Liver (tissue), 9 donors: ENCODE measurements around the gene SAFB. TPM values are rescaled to one million over a fixed set of nuclear protein-coding genes. Genes with fewer than 3 reads are reported as not detected.

ENCODE experiments used
- DNase-seq: peaks from one replicate; pipeline ENCODE4 v3.0.0-alpha.2; 2017; ENCODE audit warnings: low spot score
- H3K27ac ChIP-seq, 2 donors: one replicate each; pipeline ENCODE4 v1.7.0; 2013; ENCODE audit warnings: inconsistent platforms in 2 of 2, low read length in 2 of 2, control low read depth in 1 of 2, low read depth in 1 of 2, mild to moderate bottlenecking in 1 of 2
- H3K27me3 ChIP-seq, 4 donors: one replicate each; pipeline versions ENCODE4 v1.6.1 to v1.7.0; 2013; ENCODE audit warnings: low read length in 3 of 4, inconsistent platforms in 1 of 4, mild to moderate bottlenecking in 1 of 4, moderate library complexity in 1 of 4; ENCODE audit not compliant: control insufficient read depth in 4 of 4, insufficient read depth in 4 of 4
- H3K36me3 ChIP-seq, 4 donors: one replicate each; pipeline versions ENCODE4 v1.6.1 to v1.7.0; 2013; ENCODE audit warnings: low read length in 3 of 4, mild to moderate bottlenecking in 3 of 4, low read depth in 1 of 4, moderate library complexity in 1 of 4; ENCODE audit not compliant: control insufficient read depth in 4 of 4, insufficient read depth in 3 of 4
- H3K4me1 ChIP-seq, 4 donors: one replicate each; pipeline versions ENCODE4 v1.6.1 to v1.7.0; 2013; ENCODE audit warnings: low read length in 3 of 4, mild to moderate bottlenecking in 3 of 4, moderate library complexity in 1 of 4; ENCODE audit not compliant: control insufficient read depth in 4 of 4, insufficient read depth in 4 of 4
- H3K4me3 ChIP-seq, 3 donors: one replicate each; pipeline versions ENCODE4 v1.6.1 to v1.7.0; 2013; ENCODE audit warnings: low read length in 3 of 3, control low read depth in 1 of 3, low read depth in 1 of 3, mild to moderate bottlenecking in 1 of 3
- H3K9ac ChIP-seq, 2 donors: one replicate each; pipeline ENCODE4 v1.7.0; 2013; ENCODE audit warnings: low read length in 2 of 2, mild to moderate bottlenecking in 2 of 2, moderate library complexity in 2 of 2, control low read depth in 1 of 2, low read depth in 1 of 2
- H3K9me3 ChIP-seq, 4 donors: one replicate each; pipeline versions ENCODE4 v1.6.1 to v1.7.0; 2013; ENCODE audit warnings: low read length in 3 of 4; ENCODE audit not compliant: control insufficient read depth in 4 of 4
- EGR1 ChIP-seq, 2 donors: IDR thresholded peaks; 2 replicates each; pipeline ENCODE4 v1.6.1; 2016 to 2018; ENCODE audit warnings: antibody characterized with exemption in 2 of 2, low read depth in 2 of 2
- FOXA1 ChIP-seq: IDR thresholded peaks from 2 replicates; pipeline ENCODE4 v1.6.1; 2016; ENCODE audit warnings: antibody characterized with exemption
- FOXA2 ChIP-seq: IDR thresholded peaks from 2 replicates; pipeline ENCODE4 v1.6.1; 2016; ENCODE audit warnings: antibody characterized with exemption
- GABPA ChIP-seq, 2 donors: IDR thresholded peaks in 1 of 2; conservative IDR thresholded peaks in 1 of 2; 2 replicates each; pipeline ENCODE4 v1.6.1; 2016; ENCODE audit warnings: antibody characterized with exemption in 2 of 2, mild to moderate bottlenecking in 1 of 2, moderate library complexity in 1 of 2
- HNF4A ChIP-seq, 2 donors: conservative IDR thresholded peaks; 2 replicates each; pipeline ENCODE4 v1.6.1; 2016; ENCODE audit warnings: antibody characterized with exemption in 2 of 2, mild to moderate bottlenecking in 2 of 2
- HNF4G ChIP-seq: IDR thresholded peaks from 2 replicates; pipeline ENCODE4 v1.6.1; 2016; ENCODE audit warnings: antibody characterized with exemption
- JUND ChIP-seq, 2 donors: IDR thresholded peaks; 2 replicates each; pipeline ENCODE4 v1.6.1; 2016; ENCODE audit warnings: antibody characterized with exemption in 2 of 2
- SP1 ChIP-seq: IDR thresholded peaks from 2 replicates; pipeline ENCODE4 v1.6.1; 2018; ENCODE audit warnings: antibody characterized with exemption, mild to moderate bottlenecking
- YY1 ChIP-seq: IDR thresholded peaks from 2 replicates; pipeline ENCODE4 v1.6.1; 2016; ENCODE audit warnings: antibody characterized with exemption, mild to moderate bottlenecking
- WGBS: extraction: QIAGEN DNeasy Blood & Tissue Kit; methylation state at CpG from one replicate; pipeline ENCODE4 v1.1.7; 2013; 5-methylcytosine and 5-hydroxymethylcytosine counted together
- polyA plus RNA-seq, 2 donors: library from polyadenylated mRNA; stranded (reverse) in 1 of 2; unstranded in 1 of 2; fragments of 200-250 nt in 1 of 2; fragments of >200 nt in 1 of 2; fragmentation: Nextera tagmentation in 1 of 2; extraction: Ambion mirVana in 1 of 2; gene quantifications; one replicate each; pipeline versions ENCODE4 v1.2.1 to v1.2.3, GENCODE V29; 2013 to 2015
- total RNA-seq, 2 donors: library from RNA; depleted of rRNA; stranded (reverse); fragments of >200 nt; gene quantifications; one replicate each; pipeline ENCODE4 v1.2.3, GENCODE V29; 2014
- TF ChIP-seq, protein P1 (sequence below): IDR thresholded peaks from 2 replicates; pipeline ENCODE4 v1.6.1; 2016; ENCODE audit warnings: antibody characterized with exemption
- TF ChIP-seq, protein P2 (sequence below): fragments of 150-350 bp; IDR thresholded peaks from 2 replicates; pipeline ENCODE4 v1.5.1; 2017; ENCODE audit warnings: improper control_type of control experiment, low read depth, low read length; ENCODE audit not compliant: missing input control
- TF ChIP-seq, protein P3 (sequence below): IDR thresholded peaks from 2 replicates; pipeline ENCODE4 v1.6.1; 2016; ENCODE audit warnings: antibody characterized with exemption
- TF ChIP-seq, protein P4 (sequence below): IDR thresholded peaks from 2 replicates; pipeline ENCODE4 v1.6.1; 2016; ENCODE audit warnings: antibody characterized with exemption, mild to moderate bottlenecking
- donor health status: healthy.
- donor health status: healthy.
- donor health status: healthy.
- donor health status: healthy.
- donor health status: healthy.

The SAFB gene
- total and polyA plus RNA-seq, 4 donors, result 16.5 to 65.0 (median 38.5) TPM

DNA sequence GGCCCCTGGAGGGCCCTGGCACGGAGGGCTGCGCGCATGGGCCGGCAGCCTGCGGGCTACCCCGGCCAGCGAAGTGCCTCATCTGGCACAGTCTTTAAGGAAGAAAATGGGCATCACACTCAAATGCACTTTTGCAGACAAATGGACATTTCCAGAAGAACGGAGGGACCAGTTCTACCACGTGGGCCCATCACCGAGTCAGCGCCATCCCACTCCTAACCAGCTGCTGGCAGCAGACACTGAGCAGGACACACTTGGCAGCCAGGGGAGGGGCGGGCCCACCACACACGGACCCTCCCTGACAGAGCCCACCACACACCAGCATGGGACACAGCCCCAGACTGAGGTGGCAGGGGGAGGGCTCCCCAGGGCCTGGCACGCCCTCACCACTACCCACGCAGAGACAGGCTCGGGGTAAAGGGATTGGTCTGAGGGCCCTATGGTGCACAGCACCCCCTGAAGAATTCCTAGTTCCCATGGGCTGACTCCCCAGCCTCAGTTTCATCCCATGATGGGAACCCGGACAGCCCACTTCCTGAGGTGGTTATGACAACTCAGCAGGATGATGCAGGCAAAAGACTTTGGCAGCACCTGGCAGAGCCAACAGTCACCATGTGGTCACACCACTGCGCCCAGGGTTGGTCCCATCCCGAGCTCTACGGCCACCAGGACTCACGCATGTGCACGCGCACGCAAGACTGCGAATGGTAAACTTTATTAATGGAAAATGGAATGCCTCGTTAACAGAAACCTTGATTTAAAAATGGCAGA is 36.4 kb upstream of the SAFB start:
- Histone ChIP-seq H3K4me3 (no peak overlapping the region), H3K9ac (no peak overlapping the region), H3K4me1 (peaks cover 0 to 2% (median 0%) of the 10 kb centered on the region in 4 donors), H3K9me3 (no peaks in the 10 kb centered on the region), H3K36me3 (peaks cover 11 to 52% (median 33%) of the 10 kb centered on the region in 4 donors), H3K27me3 (no peaks in the 10 kb centered on the region), H3K27ac (no peak overlapping the region)
- TF ChIP-seq HNF4A (conservative IDR thresholded peaks at IDR 0.05) (no peak), JUND (IDR thresholded peaks at IDR 0.05) (no peak), GABPA (IDR thresholded peaks at IDR 0.05 in 1 of 2, conservative IDR thresholded peaks at IDR 0.05 in 1 of 2) (no peak), SP1 (no peak), FOXA2 (no peak)
- TF ChIP-seq, protein P1, sequence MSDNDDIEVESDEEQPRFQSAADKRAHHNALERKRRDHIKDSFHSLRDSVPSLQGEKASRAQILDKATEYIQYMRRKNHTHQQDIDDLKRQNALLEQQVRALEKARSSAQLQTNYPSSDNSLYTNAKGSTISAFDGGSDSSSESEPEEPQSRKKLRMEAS, result no peak
- no peak for DNase-seq
- 90% methylated on average over 26 of the region's 26 CpGs for WGBS

DNA sequence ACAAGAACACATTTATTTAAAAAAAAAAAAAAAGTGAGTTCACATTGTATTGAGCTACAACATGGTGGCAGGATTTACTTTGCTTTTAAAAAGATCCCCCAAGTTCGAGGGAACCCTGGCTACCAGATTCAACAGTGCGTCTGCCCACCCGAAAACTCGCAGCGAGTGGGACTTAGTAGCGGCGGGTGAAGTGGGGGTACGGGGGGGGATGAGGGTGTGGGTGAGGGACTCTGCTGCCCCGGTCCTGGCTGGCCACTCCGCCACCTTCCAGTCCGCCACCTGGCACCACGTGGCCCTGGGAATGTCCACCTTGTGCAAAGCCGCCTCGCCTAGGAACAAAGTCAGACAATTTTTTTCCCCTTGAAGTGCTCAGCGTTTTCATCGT is 35.8 kb upstream of the SAFB start:
- WGBS, result 95% methylated on average over 16 of the region's 16 CpGs
- Histone ChIP-seq H3K4me1 (peaks cover 0 to 2% (median 0%) of the 10 kb centered on the region in 4 donors), H3K9me3 (no peaks in the 10 kb centered on the region), H3K36me3 (peaks cover 17 to 58% (median 38%) of the 10 kb centered on the region in 4 donors), H3K4me3 (no peak overlapping the region), H3K27me3 (no peaks in the 10 kb centered on the region), H3K27ac (no peak overlapping the region), H3K9ac (no peak overlapping the region)
- DNase-seq, result no peak
- TF ChIP-seq, protein P1, result no peak
- TF ChIP-seq, protein P2, sequence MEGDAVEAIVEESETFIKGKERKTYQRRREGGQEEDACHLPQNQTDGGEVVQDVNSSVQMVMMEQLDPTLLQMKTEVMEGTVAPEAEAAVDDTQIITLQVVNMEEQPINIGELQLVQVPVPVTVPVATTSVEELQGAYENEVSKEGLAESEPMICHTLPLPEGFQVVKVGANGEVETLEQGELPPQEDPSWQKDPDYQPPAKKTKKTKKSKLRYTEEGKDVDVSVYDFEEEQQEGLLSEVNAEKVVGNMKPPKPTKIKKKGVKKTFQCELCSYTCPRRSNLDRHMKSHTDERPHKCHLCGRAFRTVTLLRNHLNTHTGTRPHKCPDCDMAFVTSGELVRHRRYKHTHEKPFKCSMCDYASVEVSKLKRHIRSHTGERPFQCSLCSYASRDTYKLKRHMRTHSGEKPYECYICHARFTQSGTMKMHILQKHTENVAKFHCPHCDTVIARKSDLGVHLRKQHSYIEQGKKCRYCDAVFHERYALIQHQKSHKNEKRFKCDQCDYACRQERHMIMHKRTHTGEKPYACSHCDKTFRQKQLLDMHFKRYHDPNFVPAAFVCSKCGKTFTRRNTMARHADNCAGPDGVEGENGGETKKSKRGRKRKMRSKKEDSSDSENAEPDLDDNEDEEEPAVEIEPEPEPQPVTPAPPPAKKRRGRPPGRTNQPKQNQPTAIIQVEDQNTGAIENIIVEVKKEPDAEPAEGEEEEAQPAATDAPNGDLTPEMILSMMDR, result no peak
- TF ChIP-seq, protein P3, sequence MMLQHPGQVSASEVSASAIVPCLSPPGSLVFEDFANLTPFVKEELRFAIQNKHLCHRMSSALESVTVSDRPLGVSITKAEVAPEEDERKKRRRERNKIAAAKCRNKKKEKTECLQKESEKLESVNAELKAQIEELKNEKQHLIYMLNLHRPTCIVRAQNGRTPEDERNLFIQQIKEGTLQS, result no peak
- TF ChIP-seq FOXA1 (no peak), HNF4A (conservative IDR thresholded peaks at IDR 0.05) (no peak), FOXA2 (no peak), YY1 (no peak), EGR1 (IDR thresholded peaks at IDR 0.05; ENCODE audit: low read depth in 2 of 2) (no peak), SP1 (no peak), HNF4G (no peak)
- TF ChIP-seq, protein P4, sequence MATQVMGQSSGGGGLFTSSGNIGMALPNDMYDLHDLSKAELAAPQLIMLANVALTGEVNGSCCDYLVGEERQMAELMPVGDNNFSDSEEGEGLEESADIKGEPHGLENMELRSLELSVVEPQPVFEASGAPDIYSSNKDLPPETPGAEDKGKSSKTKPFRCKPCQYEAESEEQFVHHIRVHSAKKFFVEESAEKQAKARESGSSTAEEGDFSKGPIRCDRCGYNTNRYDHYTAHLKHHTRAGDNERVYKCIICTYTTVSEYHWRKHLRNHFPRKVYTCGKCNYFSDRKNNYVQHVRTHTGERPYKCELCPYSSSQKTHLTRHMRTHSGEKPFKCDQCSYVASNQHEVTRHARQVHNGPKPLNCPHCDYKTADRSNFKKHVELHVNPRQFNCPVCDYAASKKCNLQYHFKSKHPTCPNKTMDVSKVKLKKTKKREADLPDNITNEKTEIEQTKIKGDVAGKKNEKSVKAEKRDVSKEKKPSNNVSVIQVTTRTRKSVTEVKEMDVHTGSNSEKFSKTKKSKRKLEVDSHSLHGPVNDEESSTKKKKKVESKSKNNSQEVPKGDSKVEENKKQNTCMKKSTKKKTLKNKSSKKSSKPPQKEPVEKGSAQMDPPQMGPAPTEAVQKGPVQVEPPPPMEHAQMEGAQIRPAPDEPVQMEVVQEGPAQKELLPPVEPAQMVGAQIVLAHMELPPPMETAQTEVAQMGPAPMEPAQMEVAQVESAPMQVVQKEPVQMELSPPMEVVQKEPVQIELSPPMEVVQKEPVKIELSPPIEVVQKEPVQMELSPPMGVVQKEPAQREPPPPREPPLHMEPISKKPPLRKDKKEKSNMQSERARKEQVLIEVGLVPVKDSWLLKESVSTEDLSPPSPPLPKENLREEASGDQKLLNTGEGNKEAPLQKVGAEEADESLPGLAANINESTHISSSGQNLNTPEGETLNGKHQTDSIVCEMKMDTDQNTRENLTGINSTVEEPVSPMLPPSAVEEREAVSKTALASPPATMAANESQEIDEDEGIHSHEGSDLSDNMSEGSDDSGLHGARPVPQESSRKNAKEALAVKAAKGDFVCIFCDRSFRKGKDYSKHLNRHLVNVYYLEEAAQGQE, result no peak
